ENCODE results near the gene CSRP1.

DNA sequence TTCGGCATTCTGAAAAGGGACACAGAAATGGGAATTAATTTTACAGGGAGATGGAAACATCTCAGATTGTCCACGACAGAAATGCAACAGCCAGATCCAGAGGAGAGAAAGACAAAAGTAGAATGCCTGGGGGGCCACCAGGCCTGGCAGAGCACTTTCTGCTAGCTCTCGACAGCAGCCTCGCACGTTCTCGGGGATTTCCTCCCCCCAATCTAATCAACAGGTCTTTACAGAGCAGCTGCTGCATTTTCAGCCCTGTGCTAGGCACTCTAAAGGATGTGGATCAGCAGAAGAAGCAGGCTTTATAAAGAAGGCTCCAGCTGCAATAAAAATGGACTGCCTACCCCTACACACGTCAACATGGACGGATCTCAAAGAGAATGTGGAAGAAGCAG is 10.6 kb downstream of the CSRP1 start:
- TF ChIP-seq CTCF (IDR thresholded peaks at IDR 0.05) (no peak), POLR2A (IDR thresholded peaks at IDR 0.05) (no peak)
